ENCODE results near the gene CAMK2B. TPM values are rescaled to one million over a fixed set of nuclear protein-coding genes. Genes with fewer than 3 reads are reported as not detected.

CAMK2B gene
- total and polyA plus RNA-seq, 9 donors, result 0.22 to 1.4 (median 0.45) TPM; not detected in 2

DNA sequence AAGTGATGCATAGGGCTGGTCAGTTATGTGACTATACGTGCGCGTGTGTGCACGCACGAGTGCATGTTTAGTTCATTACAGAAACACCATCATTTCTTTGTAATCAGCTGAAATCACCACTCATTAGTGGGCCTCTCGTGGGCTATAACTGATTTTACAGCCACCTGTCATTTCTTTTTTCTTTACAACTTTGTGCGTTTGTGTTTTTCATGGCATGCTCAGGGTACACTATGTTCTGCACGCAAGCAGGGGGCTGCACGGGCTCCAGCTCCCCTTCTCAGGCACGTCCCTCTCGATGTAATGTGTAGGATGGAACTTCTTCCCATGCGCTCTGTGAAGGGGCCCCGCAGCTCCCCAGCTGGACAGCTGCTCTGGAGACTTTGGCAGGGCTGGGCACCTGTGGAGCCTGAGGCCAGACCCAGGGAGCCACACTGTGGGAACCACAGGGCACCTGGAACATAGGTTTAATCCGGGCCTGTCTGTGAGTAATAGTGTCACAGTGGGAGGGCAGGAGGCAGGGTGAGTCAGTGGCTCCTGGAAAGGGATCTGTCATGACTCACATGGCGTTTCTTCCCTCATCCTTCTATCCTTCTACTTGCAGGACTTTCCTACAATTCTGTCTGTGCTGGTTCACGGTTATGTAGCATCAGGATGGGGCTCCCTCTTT lies 141.1 kb downstream of the CAMK2B start:
- Histone ChIP-seq H3K4me1 (ENCODE audit: insufficient read depth) (peaks cover 6% of the 10 kb centered on the region), H3K9me3 (peaks cover 0 to 10% of the 10 kb centered on the region in 2 donors), H3K27me3 (no peaks in the 10 kb centered on the region), H3K4me3 (no peak overlapping the region), H3K36me3 (no peaks in the 10 kb centered on the region), H3K27ac (no peak overlapping the region)
- 47 to 58% (median 53%) methylated on average over 16 of the region's 16 CpGs for WGBS, 3 donors
- intact Hi-C loops (cut with DNase I), result no loop called here
- no peak for DNase-seq
- TF ChIP-seq CTCF (IDR thresholded peaks at IDR 0.05) (no peak), EP300 (IDR thresholded peaks at IDR 0.05) (no peak), POLR2A (IDR thresholded peaks at IDR 0.05) (no peak)

GRCh38 chr7:44183386-44183785 lies 142.0 kb downstream of the CAMK2B start:
- H3K27me3 ChIP-seq, result no peaks in the 10 kb centered on the region
- H3K27ac ChIP-seq, result no peak overlapping the region
- TF ChIP-seq POLR2A (IDR thresholded peaks at IDR 0.05) (no peak), EP300 (IDR thresholded peaks at IDR 0.05) (no peak), CTCF (IDR thresholded peaks at IDR 0.05) (no peak)
- DNase-seq, result no peak
- no peaks in the 10 kb centered on the region for H3K36me3 ChIP-seq
- H3K9me3 ChIP-seq, result peaks cover 0 to 10% of the 10 kb centered on the region in 2 donors
- peaks cover 6% of the 10 kb centered on the region for H3K4me1 ChIP-seq (ENCODE audit: insufficient read depth)
- 11 to 16% (median 14%) methylated on average over 2 of the region's 2 CpGs for WGBS, 3 donors
- intact Hi-C loops (cut with DNase I), result no loop called here
- no peak overlapping the region for H3K4me3 ChIP-seq

- intact Hi-C loops (cut with DNase I), result no loop called here
- 85 to 99% (median 94%) methylated on average over 5 of the region's 5 CpGs for WGBS, 3 donors
- Histone ChIP-seq H3K4me3 (no peak overlapping the region), H3K27ac (no peak overlapping the region), H3K36me3 (no peaks in the 10 kb centered on the region), H3K9me3 (peaks cover 0 to 10% of the 10 kb centered on the region in 2 donors), H3K4me1 (ENCODE audit: insufficient read depth) (peaks cover 4% of the 10 kb centered on the region), H3K27me3 (no peaks in the 10 kb centered on the region)
- no peak for DNase-seq
- TF ChIP-seq CTCF (IDR thresholded peaks at IDR 0.05) (no peak), EP300 (IDR thresholded peaks at IDR 0.05) (no peak), POLR2A (IDR thresholded peaks at IDR 0.05) (no peak)
Measured at GRCh38 chr7:44182827-44183226, 142.6 kb downstream of the CAMK2B start.

- WGBS, 3 donors, result 64 to 69% (median 66%) methylated on average over 3 of the region's 3 CpGs
Measured at GRCh38 chr7:44180631-44181030, 144.8 kb downstream of the CAMK2B start.

More at GRCh38 chr7:44180631-44181030, 144.8 kb downstream of the CAMK2B start:
- no peak overlapping the region for H3K27ac ChIP-seq
- intact Hi-C loops (cut with DNase I), result no loop called here
- H3K9me3 ChIP-seq, result peaks cover 0 to 10% of the 10 kb centered on the region in 2 donors
- no peaks in the 10 kb centered on the region for H3K36me3 ChIP-seq
- no peak for TF ChIP-seq EP300 (IDR thresholded peaks at IDR 0.05)
- TF ChIP-seq POLR2A (IDR thresholded peaks at IDR 0.05), result no peak
- TF ChIP-seq CTCF (IDR thresholded peaks at IDR 0.05), result no peak
- H3K4me3 ChIP-seq, result no peak overlapping the region
- no peaks in the 10 kb centered on the region for H3K27me3 ChIP-seq
- no peaks in the 10 kb centered on the region for H3K4me1 ChIP-seq (ENCODE audit: insufficient read depth)
- no peak for DNase-seq
